Neural progenitor cell (in vitro differentiated cells): ENCODE results near the gene FOXO6.

Experiments
- EZH2 ChIP-seq: fragments of 200-600 bp; sonication (generic); IDR thresholded peaks from 2 replicates; pipeline ENCODE4 v1.6.1; 2017; ENCODE audit warnings: antibody characterized with exemption, mild to moderate bottlenecking, moderate library complexity
- EZH2phosphoT487 ChIP-seq: fragments of 200-600 bp; sonication (generic); IDR thresholded peaks from 2 replicates; pipeline ENCODE4 v1.6.1; 2017; ENCODE audit warnings: antibody characterized with exemption
- TF ChIP-seq, protein P1 (sequence below): fragments of 200-600 bp; sonication (generic); IDR thresholded peaks from 2 replicates; pipeline ENCODE4 v1.5.1; 2017; ENCODE audit warnings: antibody characterized with exemption, mild to moderate bottlenecking

DNA sequence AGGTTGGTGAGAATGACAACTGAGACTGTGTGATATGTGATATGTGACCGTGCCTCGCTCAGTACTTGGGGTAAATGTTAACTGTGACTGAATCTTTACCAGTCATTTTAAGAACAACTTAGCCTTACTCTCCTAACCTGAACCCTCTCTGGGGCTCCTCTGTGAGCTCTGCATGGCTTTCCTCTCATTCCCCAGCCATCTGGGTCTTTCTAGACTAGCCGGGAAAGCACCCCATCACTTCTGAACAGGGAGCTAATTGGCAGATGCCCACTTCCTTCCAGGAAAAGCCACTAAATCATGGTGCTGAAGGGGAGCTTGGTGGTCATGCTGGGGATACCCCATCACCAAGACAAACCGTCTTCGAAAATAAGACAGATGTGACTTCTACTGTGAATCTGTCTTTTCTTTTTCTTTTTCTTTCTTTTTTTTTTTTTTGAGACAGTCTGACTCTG is 16.5 kb upstream of the FOXO6 start:
- TF ChIP-seq, protein P1, sequence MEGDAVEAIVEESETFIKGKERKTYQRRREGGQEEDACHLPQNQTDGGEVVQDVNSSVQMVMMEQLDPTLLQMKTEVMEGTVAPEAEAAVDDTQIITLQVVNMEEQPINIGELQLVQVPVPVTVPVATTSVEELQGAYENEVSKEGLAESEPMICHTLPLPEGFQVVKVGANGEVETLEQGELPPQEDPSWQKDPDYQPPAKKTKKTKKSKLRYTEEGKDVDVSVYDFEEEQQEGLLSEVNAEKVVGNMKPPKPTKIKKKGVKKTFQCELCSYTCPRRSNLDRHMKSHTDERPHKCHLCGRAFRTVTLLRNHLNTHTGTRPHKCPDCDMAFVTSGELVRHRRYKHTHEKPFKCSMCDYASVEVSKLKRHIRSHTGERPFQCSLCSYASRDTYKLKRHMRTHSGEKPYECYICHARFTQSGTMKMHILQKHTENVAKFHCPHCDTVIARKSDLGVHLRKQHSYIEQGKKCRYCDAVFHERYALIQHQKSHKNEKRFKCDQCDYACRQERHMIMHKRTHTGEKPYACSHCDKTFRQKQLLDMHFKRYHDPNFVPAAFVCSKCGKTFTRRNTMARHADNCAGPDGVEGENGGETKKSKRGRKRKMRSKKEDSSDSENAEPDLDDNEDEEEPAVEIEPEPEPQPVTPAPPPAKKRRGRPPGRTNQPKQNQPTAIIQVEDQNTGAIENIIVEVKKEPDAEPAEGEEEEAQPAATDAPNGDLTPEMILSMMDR: no peak
- TF ChIP-seq EZH2 (no peak), EZH2phosphoT487 (no peak)
